ENCODE results near the gene PARD3B. TPM values are rescaled to one million over a fixed set of nuclear protein-coding genes. Genes with fewer than 3 reads are reported as not detected.

PARD3B gene
- total and polyA plus RNA-seq, 7 donors: 3.2 to 64.0 (median 42.5) TPM

DNA sequence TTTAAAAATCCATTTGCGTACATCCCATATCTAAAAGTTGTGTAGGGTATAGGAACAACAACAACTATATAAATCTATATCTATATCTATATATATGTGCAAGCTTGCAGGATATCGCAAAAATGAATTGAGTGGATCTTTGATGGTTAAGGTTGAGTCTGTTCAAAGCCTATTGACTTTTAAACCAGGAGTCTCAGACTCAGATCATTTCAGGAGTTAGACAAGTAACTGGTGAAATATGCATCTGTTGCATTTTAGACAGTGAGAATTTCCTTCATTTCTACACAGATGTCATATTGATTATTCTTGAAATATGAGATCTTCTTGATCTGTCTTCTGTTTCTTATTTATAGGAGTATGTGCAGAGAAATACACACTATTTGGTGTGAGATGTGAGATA lies 66.5 kb downstream of the PARD3B start:
- Histone ChIP-seq H3K4me3 (no peak overlapping the region), H3K36me3 (no peaks in the 10 kb centered on the region), H3K27ac (peak overlapping the region in 2 of 4 donors; percentile 44 to 65), H3K27me3 (no peaks in the 10 kb centered on the region), H3K4me1 (peaks cover 0 to 83% (median 62%) of the 10 kb centered on the region in 4 donors), H3K9me3 (no peaks in the 10 kb centered on the region)
- 32 to 78% methylated on average over 2 of the region's 2 CpGs for WGBS, 2 donors
- no peak for TF ChIP-seq POLR2A (IDR thresholded peaks at IDR 0.05)
- TF ChIP-seq EP300 (IDR thresholded peaks at IDR 0.05): no peak
- TF ChIP-seq, protein P1, sequence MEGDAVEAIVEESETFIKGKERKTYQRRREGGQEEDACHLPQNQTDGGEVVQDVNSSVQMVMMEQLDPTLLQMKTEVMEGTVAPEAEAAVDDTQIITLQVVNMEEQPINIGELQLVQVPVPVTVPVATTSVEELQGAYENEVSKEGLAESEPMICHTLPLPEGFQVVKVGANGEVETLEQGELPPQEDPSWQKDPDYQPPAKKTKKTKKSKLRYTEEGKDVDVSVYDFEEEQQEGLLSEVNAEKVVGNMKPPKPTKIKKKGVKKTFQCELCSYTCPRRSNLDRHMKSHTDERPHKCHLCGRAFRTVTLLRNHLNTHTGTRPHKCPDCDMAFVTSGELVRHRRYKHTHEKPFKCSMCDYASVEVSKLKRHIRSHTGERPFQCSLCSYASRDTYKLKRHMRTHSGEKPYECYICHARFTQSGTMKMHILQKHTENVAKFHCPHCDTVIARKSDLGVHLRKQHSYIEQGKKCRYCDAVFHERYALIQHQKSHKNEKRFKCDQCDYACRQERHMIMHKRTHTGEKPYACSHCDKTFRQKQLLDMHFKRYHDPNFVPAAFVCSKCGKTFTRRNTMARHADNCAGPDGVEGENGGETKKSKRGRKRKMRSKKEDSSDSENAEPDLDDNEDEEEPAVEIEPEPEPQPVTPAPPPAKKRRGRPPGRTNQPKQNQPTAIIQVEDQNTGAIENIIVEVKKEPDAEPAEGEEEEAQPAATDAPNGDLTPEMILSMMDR (IDR thresholded peaks at IDR 0.05): no peak
- no peak for TF ChIP-seq POLR2AphosphoS5 (IDR thresholded peaks at IDR 0.05)
- intact Hi-C loops (cut with DNase I): no loop called here
- DNase-seq: no peak

DNA sequence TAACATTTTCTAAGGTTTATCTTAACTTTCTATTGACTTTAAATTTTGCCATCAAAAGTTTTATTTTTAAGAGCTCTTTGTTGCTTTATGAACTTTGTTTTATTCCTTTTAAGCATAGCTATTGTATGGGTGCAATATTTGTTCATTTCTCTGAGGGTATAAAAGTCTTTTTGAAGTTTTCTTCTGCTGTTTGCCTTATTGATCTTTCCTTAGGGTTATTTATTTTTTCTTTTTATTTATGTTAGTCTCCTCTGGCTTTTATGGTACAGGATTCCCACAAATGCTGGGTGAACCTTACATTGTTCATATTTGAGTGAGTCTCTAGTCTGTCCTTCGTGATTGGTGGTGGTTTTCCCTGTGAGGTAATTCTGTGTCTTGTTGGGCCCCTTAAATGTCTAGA lies 68.4 kb downstream of the PARD3B start:
- H3K4me3 ChIP-seq: no peak overlapping the region
- peaks cover 0 to 71% (median 51%) of the 10 kb centered on the region in 4 donors for H3K4me1 ChIP-seq
- no peak for DNase-seq
- intact Hi-C loops (cut with DNase I): no loop called here
- WGBS, 2 donors: 55% methylated on average over 1 of the region's 1 CpG
- peak overlapping the region in 1 of 4 donors; percentile 27 for H3K27ac ChIP-seq
- no peaks in the 10 kb centered on the region for H3K9me3 ChIP-seq
- no peaks in the 10 kb centered on the region for H3K36me3 ChIP-seq
- TF ChIP-seq, protein P1 (IDR thresholded peaks at IDR 0.05): no peak
- TF ChIP-seq EP300 (IDR thresholded peaks at IDR 0.05) (no peak), POLR2AphosphoS5 (IDR thresholded peaks at IDR 0.05) (no peak), POLR2A (IDR thresholded peaks at IDR 0.05) (no peak)
- H3K27me3 ChIP-seq: no peaks in the 10 kb centered on the region

DNA sequence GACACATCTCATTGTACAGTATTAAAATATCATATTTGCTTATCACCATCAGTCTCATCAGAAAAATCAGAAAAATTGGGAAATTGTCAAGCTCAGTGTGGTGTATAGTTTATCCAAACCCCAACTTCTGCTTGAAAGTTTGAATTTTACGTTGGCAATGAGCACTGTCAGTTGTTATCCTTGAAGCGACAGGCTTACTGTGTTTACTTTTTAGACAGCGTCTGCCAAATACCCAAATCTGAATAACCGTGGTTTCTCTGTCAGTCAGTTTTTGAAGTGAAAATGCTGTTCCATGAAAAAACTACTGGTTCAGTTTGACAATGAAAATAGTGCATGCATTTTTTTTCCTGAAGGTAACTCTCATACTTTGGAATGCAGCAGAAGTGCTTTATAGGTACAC lies 70.2 kb downstream of the PARD3B start:
- DNase-seq: no peak
- Histone ChIP-seq H3K9me3 (no peaks in the 10 kb centered on the region), H3K4me1 (peaks cover 0 to 55% (median 46%) of the 10 kb centered on the region in 4 donors), H3K4me3 (no peak overlapping the region), H3K27me3 (no peaks in the 10 kb centered on the region), H3K27ac (no peak overlapping the region), H3K36me3 (no peaks in the 10 kb centered on the region)
- WGBS, 2 donors: 15 to 79% methylated on average over 4 of the region's 4 CpGs
- intact Hi-C loops (cut with DNase I): no loop called here
- TF ChIP-seq POLR2A (IDR thresholded peaks at IDR 0.05): no peak
- TF ChIP-seq POLR2AphosphoS5 (IDR thresholded peaks at IDR 0.05): no peak
- no peak for TF ChIP-seq EP300 (IDR thresholded peaks at IDR 0.05)
- TF ChIP-seq, protein P1 (IDR thresholded peaks at IDR 0.05): no peak

DNA sequence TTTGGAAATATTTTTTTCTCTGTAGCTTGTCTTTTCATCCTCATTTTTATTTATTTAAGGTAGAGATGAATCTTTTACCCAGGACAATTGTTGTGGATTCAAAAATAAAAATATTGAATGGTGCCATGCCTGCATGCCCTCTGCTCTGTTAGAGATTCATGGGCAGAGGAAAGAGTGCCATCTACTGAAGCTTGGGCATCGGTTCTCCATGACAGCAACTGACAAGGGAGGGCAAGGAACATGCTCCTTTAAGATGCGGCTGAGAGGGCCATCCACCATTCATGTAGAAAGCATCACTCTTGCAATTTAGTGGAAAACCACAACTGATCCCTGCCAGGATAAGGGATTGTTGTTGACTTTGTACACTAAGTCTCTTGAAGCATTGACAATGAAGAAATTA lies 79.9 kb downstream of the PARD3B start:
- intact Hi-C loops (cut with DNase I): no loop called here
- 40 to 79% methylated on average over 2 of the region's 2 CpGs for WGBS, 2 donors

More for the DNA sequence above, 79.9 kb downstream of the PARD3B start:
- H3K9me3 ChIP-seq: no peaks in the 10 kb centered on the region
- peaks cover 0 to 42% (median 16%) of the 10 kb centered on the region in 4 donors for H3K4me1 ChIP-seq
- no peak for DNase-seq
- no peaks in the 10 kb centered on the region for H3K36me3 ChIP-seq
- TF ChIP-seq POLR2AphosphoS5 (IDR thresholded peaks at IDR 0.05): no peak
- TF ChIP-seq, protein P1 (IDR thresholded peaks at IDR 0.05): no peak
- no peak for TF ChIP-seq EP300 (IDR thresholded peaks at IDR 0.05)
- no peak for TF ChIP-seq POLR2A (IDR thresholded peaks at IDR 0.05)
- H3K27me3 ChIP-seq: no peaks in the 10 kb centered on the region
- no peak overlapping the region for H3K27ac ChIP-seq
- no peak overlapping the region for H3K4me3 ChIP-seq

Data from sigmoid colon (tissue), 7 donors.